GM21526 (cell line): ENCODE results near the gene CCDC63.

Experiments
- ATAC-seq: cut with Tn5 transposase; IDR thresholded peaks from one replicate; pipeline ENCODE4 v1.9.1; 2021; ENCODE audit warnings: moderate library complexity; ENCODE audit not compliant: unreplicated experiment, low FRiP score

CCDC63 gene

DNA sequence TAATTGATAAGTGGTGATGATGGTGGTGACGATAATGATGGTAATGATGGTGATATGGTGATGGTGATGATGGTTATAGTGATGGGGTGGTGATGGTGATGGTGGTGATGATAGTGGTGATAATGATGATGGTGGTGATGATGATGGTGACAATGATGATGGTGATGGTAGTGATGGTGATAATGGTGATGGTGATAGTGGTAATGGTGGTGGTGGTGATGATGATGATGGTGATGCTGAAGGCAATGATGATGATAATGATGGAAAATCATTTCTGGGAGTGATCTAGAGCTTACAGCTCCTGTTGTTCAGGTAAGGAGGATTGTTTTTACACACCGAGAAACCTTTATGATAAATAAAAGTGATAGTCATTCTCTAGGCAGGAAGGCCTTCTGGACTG is 33.9 kb downstream of the CCDC63 start:
- no peak for ATAC-seq

DNA sequence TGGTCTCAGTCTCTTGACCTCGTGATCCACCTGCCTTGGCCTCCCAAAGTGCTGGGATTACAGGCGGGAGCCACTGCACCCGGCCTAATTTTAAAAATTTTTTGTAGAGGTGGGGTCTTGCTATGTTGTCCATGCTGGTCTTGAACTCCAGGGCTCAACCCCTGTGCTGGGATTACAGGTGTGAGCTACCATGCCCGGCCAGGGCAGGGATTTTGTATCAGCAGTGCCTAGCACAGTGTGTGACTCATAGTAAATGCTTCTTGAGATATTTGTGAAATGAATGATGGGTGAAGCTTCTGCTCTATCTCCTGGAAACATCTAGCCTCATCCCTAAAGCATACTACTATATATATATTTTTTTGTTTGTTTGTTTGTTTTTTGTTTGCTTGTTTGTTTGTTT is 36.5 kb downstream of the CCDC63 start:
- ATAC-seq: no peak

GRCh38 chr12:110885152-110885840 is 38.5 kb downstream of the CCDC63 start:
- ATAC-seq: no peak

DNA sequence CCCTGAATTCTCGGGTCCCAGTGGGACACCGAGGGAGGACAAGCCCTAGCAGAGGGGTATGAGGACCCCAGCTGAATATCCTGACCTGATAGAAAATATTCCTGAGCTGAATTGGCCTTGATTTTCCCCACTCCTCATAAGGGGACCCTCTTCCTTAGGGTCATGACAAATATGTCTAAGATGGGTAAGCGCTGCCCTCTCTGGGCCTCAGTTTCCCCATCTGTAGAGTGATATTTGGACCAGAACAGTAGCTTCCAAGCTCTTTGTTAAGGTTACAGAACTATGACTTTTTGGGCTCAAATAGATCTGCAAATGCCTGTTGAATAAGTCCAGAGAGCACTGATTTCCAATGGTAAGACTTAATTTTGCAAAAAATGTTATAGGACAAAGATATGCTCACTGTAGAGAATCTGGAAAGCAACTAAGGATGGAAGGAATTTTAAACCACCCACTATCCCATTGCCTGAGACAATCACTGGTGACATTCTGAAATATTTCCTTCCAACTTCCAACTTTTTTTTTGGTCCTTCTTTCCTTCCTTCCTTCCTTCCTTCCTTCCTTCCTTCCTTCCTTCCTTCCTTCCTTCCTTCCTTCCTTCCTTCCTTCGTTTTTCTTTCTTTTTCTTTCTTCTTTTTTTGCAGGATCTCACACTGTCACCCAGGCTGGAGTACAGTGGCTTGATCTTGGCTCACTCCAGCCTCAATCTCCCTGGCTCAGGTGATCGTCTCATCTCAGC is 41.6 kb downstream of the CCDC63 start:
- ATAC-seq: peak; percentile 13

DNA sequence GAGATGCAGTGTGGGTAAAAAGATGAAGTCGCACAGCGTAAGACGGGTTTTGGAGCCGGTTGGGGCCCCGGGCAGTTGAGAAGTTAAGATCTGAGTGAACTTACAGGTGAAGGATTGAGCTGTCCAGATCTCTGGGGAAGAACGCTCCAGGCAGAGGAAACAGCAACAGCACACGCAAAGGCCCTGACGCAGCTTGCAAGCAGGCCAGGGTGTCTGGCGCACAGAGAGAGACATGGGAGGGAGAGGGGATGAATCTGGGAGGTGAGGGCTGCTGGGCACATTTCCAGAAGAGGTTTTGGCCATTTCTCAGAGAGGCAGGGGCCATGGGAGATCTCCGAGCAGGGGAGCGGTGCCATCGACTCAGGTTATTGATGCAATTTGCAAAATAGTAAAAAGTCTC is 42.6 kb downstream of the CCDC63 start:
- no peak for ATAC-seq

DNA sequence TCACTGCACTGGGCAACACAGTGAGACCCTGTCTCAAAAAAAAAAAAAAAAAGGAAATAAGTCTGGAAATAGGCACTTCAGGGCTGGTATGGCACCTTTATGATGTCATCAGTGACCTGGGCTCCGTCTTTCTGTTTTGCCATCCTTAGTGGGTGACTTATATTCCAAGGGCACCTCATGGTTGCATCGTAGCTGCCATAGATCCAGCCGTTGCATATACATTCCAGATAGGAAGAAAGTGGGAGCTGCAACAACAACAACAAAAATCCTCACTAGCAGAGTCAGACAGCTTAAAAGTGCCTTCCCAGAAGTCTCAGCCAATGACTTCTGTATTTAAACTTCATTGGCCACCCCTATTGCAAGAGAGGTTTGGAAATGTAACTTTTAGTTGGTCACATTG is 47.2 kb downstream of the CCDC63 start:
- ATAC-seq: no peak

DNA sequence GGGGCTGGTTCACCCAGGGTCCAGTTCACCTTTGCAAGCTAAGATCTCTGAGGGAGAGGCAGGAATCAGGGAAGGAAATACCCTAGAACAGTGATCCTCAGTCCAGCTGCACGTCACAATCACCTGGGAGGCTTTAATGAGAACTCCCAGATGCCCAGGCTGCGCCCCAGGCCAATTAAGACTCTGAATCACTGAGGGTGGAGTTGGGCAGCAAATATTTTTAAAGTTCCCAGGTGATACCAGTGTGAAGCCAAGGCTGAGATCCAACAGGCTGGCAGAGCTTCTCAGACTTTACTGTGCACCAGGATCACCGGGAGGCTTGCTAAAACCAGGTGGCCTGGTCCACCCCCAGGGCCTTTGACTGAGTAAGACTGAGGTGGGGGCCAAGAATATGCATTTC is 49.8 kb downstream of the CCDC63 start:
- no peak for ATAC-seq

DNA sequence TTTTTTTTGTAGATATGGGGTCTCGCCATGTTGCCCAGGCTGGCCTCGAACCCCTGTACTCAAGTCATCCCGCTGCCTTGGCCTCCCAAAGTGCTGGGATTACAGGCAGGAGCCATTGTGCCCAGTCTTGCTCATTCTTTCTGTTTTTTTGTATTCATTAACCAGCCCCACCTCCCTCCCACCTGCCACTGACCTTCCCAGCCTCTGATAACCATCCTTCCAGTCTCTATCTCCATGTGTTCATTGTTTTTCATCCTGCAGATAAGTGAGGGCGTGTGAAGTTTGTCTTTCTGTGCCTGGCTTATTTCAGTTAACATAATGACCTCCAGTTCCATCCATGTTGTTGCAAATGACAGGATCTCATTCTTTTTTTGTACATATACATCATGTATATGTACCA is 54.6 kb downstream of the CCDC63 start:
- ATAC-seq: no peak

DNA sequence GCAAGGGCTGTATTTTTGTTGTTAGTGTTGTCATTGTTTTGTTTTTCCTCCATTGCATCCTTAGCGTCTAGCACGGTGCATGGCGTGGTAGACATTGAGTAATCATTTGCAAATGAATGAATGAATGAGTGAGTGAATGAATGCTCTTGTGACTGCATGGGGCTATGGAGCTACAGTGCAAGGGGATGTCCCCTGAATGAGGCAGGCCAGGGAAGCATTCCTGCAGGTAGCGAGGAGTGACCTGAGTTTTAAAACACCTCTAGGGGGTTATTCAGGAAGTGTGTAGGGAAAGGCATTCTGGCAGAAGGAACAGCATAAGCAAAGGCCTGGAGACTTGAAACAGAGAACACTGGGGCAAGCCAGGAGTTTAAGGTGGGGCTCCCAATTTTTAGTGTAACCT is 56.7 kb downstream of the CCDC63 start:
- no peak for ATAC-seq

- peak; percentile 45 for ATAC-seq
Observed at GRCh38 chr12:110906083-110906482, 59.3 kb downstream of the CCDC63 start.

- ATAC-seq: no peak
Observed at GRCh38 chr12:110906516-110906915, 59.7 kb downstream of the CCDC63 start.

DNA sequence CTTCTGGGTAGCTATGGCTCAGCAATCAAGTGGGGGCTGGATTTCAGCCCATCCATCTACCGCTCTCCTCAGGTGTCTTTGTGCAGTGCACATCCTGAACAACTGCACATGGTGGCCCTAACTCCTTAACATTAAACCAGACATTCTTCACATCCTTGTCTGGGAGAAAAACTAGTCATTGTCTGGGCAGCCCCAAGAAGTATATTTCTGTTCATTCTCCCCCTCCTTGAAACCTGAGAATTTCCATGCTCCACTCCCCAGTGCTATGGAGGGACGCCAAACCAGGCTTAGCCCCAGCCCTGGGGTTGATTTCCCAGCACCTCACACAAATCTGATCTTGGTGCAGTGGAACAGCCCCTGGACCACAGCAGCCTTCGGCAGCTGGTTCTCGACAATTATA is 60.2 kb downstream of the CCDC63 start:
- no peak for ATAC-seq

GRCh38 chr12:110907583-110907982 is 60.8 kb downstream of the CCDC63 start:
- ATAC-seq: no peak

- no peak for ATAC-seq
Observed at GRCh38 chr12:110908377-110909152, 61.8 kb downstream of the CCDC63 start.

DNA sequence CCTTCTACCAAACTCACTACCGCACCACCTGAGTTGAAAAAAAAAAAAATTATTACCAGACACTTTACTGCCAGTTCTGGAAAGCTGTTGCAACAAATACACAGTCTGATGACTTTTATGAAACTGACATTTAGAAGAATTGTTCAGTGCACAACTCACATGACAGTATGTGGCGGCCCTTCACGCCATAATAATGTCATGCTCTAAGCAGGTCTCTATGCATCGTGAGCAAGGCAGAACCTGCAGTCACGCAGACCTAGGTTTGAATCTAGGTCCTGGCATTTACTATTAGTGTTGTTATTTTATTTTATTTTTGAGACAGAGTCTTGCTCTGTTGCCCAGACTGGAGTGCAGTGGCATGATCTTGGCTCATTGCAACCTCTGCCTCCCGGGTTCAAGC is 65.5 kb downstream of the CCDC63 start:
- no peak for ATAC-seq

DNA sequence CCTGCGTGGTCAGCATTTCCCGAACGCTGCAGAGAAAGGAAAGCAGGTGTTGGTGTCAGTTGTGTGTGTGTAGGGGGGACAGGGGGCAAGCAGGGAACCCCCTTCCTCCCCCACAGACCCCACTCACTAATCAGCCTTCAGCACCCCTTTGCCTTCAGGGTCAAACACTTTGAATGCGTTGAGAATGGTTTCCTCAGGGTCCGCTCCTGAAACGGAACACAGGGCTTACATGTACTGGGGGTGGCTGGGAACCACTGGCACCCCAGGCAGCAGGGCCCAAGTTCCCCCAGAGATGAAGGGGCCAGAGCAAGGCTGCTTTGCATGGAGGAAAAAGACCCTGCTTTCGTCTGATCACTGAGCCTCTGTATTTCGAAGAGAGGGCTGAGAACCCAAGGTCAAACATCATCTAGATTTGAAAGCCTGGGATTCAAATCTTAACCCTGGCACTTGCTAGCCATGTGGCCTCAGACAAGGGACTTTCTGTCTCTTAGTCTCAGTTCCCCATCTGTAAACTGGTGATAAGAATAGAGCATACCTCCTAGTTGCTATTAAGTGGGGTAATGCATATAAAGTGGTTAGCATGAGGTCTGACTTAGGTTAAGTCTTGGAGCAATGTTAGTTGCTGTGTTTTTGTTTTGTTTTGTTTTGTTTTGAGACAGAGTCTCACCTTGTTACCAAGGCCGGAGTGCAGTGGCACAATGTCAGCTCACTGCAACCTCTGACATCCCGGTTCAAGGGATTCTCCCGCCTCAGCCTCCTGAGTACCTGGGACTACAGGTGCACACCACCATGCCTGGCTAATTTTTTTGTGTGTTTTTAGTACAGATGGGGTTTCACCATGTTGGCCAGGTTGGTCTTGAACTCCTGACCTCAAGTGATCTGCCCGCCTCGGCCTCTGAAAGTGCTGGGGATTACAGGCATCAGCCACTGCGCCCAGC is 66.6 kb downstream of the CCDC63 start:
- ATAC-seq: peak; percentile 93

GRCh38 chr12:110916295-110916875 is 69.6 kb downstream of the CCDC63 start:
- no peak for ATAC-seq

- no peak for ATAC-seq
Observed at GRCh38 chr12:110917467-110917866, 70.7 kb downstream of the CCDC63 start.

DNA sequence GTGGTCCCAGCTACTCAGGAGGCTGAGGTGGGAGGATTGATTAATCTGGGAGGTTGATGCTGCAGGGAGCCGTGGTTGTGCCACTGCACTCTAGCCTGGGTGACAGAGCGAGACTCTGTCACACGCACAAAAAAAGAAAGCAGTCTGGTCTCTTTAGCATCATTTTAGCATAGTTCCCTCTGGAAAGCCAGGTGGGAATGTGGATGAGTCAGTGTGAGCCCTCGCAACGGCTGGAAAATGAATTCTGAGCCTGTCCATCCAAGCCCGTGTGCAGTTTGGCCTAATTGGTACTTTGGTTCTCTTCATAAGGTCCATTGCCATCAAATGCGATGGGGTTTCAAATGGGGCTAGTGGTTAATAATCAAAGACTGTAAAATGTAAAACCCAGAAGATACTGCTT is 71.2 kb downstream of the CCDC63 start:
- ATAC-seq: no peak

DNA sequence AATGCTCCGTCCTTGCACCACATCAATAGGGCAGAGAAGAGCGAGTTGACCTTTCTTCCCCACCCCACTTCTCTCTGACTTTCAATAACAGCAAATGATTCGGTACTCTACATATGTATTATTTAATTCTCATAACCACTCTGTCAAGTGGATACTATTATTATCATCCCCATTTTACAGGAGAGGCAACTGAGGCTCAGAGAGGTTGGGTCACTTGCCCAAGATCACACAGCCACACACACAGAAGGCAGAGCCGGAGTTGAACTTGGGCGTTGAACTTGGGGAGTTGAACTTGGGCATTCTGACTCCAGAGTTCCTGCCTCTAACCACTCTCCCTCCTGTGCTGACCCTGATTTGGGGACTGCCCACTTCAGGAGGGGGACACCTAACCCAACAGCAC is 72.9 kb downstream of the CCDC63 start:
- no peak for ATAC-seq
